CD4-positive, alpha-beta T cell treated with Interleukin-15 for 1 hour (primary cell): ENCODE results near the gene HDAC4.
A peak's percentile ranks its signal among the peaks of the same experiment; 100 is the strongest.

Source experiments
- DNase-seq: peaks from one replicate; pipeline ENCODE4 v3.0.0-alpha.2; 2020

Gene HDAC4

DNA sequence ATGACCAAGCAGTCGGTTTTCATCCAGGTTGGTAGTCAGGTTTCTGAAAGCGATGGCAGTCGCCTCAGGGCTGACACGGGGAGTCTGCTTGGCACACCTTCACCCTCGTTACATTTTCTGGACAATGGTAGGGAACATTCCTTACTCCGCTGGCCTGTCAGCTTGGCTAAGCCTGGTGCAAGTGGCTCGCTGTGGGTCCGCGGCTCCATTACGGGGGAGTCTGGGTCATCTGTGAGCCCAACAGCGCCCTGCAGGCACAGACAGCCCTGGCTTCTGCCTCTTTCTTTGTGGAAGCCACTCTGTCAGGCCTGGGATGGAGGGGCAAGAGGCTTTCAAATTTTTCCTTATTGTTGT, 95.6 kb downstream of the HDAC4 start:
- no peak for DNase-seq

DNA sequence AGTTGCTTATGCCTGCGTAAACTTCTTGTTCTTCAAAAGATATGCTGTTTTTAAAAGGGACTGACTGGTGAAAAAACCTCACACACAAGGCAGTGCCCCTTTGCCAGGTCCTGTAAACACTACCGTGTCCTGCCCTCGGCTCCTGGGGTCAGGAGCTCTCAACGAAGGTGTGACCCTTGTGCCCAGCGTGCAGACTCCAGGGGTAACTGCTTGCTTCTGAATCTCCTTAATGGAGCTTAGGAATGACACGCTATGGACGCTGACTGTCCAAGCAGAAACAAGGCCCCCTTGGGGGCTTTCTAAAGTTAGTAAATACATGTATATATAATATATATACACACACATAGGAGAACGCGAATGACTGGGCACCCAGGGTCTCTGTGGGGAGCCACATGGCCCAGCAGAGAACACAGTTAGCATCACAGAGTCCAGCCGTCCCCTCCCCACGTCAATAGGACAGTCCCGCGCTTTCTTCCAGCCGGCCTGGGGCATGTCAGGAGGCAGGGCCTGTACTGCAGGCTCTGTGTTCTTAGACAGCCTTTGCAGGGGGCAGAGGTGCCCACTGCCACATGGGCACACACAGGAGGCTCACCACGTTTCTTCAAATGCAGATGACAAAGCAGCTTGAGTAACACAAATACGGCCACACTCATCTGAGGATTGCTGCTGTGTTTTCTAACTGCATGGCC, 96.1 kb downstream of the HDAC4 start:
- no peak for DNase-seq

DNA sequence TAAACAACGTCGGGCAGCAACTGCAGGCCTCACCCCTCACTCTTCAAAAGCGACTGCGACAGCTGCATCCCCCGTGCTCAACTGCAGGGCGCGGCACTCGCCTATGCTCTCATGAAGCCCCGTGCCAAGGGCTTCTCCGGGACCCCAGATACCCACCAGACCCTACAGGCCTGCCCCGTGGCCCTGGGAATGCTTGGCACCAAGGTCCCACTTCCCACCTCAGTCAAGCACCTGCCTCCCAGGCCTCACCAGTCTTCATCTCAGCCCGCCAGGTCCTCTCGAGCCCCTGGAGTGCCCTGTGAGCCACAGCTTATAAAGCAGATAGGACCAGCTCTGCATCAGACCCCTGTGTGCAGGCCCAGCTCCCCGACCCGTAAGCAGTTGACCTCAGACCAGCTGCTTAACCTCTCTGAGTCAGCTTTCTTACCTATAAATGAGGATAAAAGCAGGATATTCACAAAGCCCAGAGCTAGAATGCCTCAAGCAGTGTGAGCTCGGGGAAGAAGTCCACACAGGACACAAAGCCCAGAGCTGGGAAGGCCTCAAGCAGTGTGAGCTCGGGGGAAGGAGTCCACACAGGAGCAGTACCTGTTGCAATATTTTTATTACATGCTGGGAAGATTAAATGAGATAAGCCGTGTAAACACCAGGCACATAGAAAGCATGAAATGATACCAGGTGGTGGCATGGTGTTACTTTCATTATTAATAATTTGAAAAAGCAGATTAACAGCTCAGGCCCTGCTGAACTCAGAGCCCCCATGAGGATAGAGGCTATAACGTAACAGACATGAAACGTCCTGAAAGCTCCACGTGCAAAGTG, 96.9 kb downstream of the HDAC4 start:
- no peak for DNase-seq

DNA sequence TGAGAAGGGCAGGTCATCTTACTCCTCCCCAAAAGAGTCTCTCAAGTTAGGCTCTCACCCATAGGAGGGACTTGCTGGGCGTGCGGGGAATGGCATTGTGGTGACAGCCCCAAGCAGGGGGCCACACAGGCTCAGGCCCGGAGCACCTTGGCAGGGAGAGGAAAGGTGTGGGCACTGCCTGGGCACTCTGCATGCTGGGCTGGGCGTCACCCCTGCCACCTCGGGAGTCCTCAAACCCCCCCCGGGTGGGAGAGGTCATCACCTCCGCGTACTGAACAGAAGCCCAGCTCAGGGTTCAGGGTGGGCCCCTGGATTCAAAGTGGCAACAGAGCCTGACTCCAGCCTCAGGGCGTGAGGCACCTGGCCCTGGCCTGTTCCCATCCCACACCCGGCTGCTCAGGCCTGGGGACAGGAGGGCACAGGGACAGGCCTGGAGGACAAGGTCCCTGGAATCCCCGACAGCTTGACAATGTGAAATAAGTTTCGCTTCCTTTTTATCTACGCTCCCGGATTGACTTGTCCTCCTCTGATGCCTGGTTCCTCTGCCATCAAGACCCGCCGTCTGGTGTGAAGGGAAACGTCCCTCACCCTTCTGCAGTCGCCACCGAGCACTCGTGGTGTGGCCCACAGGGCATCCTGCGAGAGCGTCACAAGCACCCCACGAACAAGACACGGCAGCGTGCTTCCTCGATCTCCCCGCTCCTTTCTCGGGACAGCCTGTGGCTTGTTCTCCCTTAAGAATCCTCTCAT, 97.8 kb downstream of the HDAC4 start:
- peak; percentile 56 for DNase-seq

DNA sequence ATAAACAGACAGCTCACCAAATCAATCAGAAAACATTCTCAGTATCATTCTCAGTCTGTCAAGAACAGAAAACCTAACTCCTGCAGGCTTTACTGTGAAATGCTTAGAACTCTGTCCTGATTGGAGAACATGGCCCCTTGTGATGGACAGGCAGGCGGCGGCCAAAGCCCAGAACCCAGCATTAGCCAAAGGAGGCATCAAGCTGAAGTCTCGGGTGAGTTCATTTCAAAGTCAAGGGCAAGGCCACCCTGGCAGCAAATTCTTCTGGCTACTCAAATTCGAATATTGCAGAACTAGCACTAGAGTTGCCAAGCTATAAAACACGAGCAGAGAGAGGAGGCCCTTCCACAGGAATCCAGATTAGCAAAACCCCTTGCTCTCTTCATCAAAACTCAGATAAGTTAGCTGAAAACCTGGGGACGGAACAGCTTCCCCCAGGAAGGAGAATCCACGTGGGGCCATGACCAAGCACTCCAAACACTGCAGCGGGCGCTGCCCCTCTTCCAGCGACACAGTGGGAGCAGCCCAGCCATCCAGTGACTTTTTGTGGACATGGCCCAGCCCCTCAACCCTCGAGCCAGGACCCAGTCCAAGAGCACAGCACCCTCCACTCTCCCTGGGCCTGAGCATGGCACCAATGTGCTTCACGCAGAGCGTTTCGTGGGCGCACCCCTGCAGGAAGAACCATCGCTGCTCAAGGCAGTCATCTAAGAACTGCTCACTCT, 98.6 kb downstream of the HDAC4 start:
- DNase-seq: no peak

DNA sequence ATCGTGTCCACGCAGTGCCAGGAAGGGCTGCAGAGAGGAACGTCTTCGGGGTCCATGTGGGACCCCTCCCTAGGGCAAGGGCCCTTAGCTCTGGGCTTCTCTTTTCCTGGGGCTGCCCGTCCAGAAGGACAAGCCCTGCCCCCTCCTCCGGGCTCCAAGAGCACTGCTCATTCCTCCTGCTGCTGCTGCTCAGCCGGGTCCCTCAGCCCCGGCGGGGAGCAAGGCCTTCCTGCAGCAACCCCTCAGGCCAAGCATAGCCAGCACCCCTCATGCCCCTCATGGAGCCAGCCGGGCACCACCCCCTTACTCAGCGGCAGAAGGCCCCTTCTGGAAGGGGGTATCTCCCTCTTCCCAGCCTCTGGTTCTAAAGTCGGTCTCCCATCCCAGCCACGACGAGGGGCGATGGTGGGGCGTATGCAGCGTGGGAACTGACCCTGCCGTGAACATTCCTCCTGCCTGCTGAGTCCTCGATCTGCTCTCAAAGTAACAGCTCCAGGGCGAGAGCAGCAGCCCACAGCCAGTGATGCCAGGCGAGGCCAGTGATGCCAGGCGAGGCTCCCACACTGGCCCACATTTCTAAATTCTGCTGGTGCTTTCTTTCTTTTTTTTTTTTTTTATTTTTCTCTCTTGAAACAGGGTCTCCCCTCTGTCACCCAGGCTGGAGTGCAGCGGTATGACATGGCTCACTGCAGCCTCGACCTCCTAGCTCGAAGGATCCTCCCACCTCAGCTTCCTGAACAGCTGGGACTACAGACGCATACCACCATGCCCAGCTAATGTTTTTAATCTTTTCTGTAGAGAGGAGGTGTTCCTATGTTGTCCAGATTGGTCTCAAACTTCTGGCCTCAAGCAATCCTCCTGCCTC, 99.7 kb downstream of the HDAC4 start:
- DNase-seq: no peak

DNA sequence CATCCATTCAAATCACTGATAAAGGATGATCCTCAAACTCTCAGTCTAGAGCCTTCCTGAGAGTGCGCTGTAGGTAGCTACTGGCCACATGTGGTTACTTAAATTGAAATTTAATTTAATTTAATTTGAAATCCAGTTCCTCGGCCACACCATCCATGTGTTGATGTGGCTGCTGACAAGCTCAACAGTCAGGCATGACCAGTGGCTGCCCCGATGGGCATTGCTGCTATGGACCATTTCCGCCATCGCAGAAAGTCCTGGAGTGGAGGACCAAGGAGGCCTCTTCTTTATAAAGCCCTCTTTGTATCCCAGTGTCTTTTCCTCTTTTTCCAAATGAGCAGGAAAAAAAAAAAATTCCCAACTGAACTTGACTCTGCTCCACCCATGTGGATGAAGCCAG, 100.6 kb downstream of the HDAC4 start:
- DNase-seq: no peak

DNA sequence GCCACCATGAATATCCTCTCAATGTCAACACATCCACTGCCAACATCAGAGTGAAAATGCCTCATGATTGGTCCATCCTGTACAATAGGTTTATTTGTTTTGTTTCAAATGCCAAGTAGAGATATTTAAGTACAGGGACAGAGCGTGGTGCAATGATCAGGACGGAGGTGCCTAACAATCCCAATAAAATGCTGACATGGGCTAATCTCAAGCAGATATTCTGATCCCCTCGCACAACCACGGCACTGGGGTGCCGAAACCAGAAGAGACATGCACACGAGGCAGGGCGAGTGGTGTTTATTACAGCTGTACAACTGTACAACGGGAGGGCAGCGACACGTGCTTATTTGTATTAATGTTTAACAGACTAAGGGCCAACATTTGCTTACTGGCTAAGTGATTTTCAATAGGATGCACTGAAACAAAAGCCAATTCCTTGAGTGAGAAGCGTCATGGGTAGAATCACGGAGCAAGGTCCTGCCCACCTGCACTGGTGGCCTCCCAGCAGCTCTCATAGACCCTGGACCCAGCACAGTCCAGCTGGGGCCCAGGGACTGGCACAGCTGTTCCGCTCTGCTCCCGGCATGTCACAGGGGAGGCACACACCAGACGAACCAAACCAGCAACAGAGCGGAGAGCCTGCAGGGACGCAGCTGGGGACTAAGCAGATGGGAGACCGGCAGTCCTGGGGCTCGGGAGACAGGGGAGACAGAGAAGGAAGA, 101.4 kb downstream of the HDAC4 start:
- no peak for DNase-seq

DNA sequence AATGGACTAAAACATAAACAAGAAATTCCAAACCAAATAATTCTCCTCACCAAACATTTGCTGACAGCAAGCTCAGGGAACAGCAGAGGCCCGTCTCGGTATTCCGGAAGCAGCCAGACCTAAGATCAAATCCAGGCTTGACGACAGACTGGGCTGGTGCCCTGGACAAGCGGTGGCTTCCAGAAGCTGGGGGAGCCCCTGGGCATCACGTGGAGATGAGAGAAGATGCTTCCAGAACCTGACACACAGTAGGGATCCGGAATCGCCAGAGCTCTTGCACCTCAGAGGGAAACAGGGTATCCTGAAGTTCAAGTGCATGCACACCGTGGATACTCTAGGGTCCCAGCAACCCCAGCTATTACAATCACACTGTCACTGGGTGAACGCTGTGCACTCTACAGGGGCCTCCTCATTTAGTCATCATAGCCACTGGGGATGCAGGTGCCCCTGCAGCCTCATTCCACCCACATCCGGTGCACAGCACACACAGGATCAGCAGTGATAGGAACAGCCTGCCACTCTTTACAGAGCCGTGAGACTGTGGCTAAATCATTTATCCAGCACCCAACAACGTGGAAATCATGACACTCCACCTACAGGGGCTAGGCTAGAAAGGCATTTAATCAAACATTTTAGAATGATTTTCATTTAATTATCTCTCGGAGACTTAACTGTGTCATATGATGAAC, 102.6 kb downstream of the HDAC4 start:
- DNase-seq: peak; percentile 75

DNA sequence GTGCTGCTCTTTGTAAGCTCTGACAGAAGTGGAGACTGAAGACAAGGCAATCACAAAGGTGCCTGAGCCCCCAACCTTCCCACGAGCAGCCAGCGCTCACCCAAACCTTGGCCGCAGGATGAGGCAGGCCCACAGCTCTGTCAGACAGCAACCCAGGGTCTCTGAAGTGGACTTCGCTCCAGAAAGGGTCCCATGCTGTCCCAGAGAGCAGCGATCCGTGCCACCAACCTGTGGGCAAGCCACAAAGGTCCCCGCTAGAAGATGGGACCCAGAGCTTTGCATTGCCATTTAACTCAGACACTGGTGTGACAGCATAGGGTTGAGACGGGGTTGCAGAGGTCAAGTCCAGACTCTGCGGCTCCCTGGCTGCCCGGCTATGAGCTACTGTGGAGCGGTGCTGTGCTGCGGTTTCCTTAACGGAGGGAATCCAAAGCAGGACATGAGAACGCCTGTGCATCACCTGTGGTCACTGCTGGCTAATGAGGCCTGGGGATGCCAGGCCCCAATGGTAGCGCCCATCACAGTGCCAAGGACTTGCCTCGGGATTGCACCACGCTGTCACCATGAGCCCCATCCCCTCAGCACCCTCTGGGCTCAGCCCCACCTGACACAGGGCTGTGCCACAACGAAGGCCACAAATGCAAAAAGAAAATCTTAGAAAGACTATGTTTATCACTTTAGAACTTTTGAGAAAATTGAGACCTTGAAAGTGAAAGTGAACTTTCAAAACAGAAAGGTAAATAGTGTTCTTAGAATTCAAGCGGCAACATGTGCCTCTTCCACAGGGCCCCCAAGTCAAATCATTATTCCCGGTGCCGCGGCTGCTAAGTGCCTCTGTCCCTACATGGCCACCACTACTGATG, 103.4 kb downstream of the HDAC4 start:
- DNase-seq: no peak

DNA sequence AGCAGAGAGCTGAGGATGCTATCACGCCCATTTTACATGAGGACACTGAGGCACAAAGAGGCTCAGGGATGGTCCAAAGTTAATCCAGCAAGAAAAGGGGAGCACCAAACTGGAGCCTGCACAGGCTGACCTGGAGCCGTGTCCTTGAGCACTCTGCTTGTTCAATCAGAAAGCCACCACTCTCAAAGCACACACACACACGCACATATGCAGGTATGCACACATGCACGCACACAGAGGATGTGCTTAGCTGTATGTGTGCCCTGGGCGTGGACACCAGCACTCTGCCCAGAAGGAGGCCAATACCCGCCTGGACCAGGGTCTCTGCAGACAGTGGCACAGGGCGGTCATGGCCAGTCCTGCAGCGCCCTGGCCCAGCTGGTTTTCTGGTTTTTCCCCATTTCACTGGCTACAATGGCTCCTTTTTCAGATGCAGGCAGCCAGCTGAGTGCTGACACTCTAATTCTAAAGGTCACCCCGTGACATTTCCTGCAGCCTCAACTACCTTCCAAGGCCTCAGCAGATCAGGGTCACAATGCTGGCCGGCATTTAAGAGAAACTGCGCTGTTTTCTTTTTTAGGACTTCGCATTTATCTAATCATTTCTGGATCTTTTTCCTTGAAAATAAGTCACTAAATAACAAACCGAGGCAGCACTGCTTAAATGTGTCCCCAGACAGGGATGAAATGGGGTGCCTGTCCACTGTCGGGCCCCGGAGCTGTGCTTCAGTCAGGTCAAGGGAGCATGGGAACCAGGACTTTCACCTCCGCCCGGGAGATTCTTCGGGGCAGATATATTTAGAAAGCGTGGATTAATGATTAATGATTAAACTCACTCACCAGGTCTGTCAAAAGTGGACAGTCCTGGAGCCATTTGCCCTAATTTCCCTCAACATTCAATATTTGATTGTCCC, 104.5 kb downstream of the HDAC4 start:
- no peak for DNase-seq

DNA sequence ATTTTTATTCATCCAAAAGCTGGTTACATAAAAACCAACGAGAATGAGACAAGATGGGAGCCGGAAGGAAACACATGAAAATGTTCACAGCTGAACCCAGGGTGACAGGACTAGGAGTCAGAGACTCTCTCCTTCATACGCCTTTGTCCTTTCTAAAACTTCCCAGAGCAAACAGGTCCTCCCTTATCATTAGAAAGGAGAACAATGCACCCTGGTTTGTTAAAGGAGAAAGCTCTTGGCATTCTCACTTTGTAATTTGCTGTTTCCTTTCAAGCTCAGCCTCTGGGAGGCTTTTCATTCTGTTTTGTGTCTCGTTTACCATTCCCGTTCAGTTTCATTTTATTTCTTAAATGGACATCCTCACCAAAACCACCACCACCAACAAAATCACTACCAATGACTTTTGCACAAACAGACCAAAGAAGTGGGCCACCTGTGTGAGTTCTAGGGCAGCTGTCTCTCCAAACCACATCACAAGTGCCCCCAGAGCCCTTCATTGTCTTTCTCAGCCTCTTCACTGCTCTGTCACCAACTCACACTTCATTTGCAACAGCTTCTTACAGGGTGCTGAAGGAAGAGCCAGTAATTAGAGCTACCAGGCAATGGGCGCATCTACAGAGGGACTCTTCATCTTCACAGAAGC, 105.3 kb downstream of the HDAC4 start:
- DNase-seq: no peak

DNA sequence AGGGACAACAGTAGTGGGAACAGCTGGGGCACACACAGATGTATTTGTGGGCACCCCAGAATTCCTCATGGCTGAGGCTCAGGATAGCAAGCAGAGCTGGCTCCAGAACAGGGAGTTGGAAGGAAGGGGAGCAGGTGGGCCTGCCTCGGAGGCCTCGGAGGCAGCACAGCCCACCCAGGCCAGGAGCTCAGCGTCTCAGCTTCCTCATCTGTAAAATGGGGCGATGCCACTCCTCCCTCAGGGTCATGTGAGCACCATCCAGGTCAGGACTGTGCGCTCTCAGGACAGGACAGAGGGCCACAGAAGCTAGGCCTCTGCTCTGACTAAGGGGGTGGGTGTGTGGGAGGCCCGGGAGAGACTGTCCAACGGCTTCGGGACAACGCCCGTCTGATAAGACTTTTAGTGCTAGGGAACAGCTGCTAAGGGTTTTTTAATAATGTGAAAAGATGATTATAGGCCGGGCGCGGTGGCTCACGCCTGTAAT, 106.2 kb downstream of the HDAC4 start:
- no peak for DNase-seq

DNA sequence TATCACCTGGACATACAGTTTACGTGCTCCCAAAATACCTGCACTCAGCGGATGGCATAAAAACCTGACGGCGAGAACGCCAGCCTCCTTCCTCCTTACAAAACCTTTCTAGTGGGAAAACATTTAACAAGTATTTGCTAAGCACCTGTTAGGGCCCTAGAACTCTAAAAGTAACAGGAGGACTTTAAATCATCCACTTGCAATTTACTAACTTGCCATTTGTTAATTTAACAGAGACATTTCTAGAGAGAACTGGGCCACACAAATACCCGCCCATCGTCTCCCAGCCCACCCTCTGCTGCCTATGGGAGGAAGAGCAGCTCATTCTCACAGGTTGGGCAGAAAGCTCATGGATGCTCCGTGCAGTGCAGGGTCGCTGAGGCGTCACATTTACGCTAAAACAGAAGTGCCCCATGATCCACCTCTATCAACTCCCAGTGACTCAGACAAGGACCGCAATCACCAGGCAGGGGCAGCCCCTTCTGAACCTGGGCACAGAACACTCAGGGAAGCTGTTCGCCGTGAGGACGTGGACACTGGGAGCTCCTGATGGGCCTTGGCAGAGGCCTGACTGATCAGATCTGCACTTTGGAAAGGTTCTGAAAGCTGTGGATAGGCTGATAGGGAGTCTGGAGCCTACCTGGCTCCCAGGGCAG, 106.9 kb downstream of the HDAC4 start:
- DNase-seq: no peak

DNA sequence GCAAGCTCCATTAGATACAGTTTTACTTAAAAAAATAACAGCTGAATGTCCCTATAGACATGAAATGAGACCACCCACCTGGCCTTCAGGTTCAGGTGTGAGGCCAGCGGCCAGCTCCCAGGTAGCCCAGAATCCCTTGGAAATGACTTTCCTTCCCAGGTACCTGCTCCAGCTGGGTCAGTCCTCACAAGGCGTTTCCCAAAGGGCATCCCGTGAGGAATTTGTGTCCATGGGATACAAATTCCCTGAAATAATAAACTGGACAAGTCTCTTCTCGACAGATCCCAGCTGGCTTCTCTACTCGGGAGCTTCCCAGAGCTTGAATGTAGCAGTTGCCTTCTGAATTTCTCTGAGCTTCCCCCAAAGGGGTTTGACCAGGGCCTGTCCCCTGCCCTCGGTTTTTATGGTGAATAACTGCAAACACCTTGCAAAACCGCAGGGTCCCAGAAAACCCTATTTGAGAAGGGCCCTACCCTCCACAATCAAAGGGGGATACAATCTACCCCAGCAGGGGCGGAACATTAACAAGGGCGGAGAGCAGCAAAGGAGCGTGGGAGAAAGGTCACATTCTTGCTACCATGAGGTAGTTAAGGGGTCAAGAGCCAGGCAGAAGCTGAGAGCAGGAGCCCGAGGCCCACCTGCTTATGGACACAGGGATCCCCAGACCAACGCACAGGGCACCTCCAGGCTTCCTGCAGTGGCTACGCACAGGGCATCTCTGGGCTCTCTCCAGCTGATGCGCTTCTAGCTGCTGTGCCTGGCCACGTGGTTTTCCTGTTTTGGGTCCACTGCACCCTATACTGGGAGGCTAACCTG, 107.7 kb downstream of the HDAC4 start:
- no peak for DNase-seq

DNA sequence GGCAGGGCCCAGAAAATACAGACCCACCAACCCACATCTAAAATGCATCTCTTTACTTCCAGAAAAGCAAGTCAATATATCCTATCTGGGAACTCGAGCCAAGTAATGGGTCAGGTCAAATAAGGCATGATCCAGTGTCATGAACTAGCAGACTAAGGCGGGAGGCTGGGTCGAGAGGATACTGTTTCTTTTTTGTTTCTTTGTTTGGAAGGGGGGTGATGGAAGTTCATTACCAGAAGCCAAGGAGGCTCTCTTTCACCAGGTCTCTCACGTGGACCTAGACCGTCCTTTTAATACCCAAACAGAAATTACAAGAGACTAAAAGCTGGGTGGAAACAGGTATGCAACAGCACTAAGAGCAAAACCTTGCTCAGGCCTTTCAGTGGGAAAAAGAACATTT, 108.3 kb downstream of the HDAC4 start:
- no peak for DNase-seq
